Neural progenitor cell (in vitro differentiated cells): ENCODE data around the gene CD160. TPM values are rescaled to one million over a fixed set of nuclear protein-coding genes. Genes with fewer than 3 reads are reported as not detected.

Source experiments
- DNase-seq: peaks from one replicate; pipeline ENCODE4 v3.0.0-alpha.2; 2016; ENCODE audit warnings: low spot score
- H2AFZ ChIP-seq: fragments of 200-600 bp; sonication (generic); replicated peaks from 2 replicates; pipeline ENCODE4 v1.6.1; 2016; ENCODE audit warnings: antibody characterized with exemption
- H3F3A ChIP-seq: fragments of 200-600 bp; sonication (generic); 2 replicates; pipeline ENCODE4 v1.6.1; 2016; ENCODE audit warnings: antibody characterized with exemption, low read depth
- H3K27ac ChIP-seq: fragments of 200-600 bp; sonication (generic); 2 replicates; pipeline ENCODE4 v1.5.1; 2016; ENCODE audit warnings: mild to moderate bottlenecking
- H3K27me3 ChIP-seq: fragments of 200-600 bp; sonication (generic); 2 replicates; pipeline ENCODE4 v1.6.1; 2016; ENCODE audit warnings: mild to moderate bottlenecking, moderate library complexity
- H3K36me3 ChIP-seq: fragments of 200-600 bp; sonication (generic); 2 replicates; pipeline ENCODE4 v1.5.1; 2016
- H3K4me1 ChIP-seq: fragments of 200-600 bp; sonication (generic); 2 replicates; pipeline ENCODE4 v1.6.1; 2016; ENCODE audit warnings: mixed run types
- H3K4me2 ChIP-seq: fragments of 200-600 bp; sonication (generic); 2 replicates; pipeline ENCODE4 v1.6.1; 2016
- H3K4me3 ChIP-seq: fragments of 200-600 bp; sonication (generic); 2 replicates; pipeline ENCODE4 v1.5.1; 2016
- H3K79me2 ChIP-seq: fragments of 200-600 bp; sonication (generic); 2 replicates; pipeline ENCODE4 v1.6.1; 2016; ENCODE audit warnings: low read depth
- H3K9ac ChIP-seq: fragments of 200-600 bp; sonication (generic); 2 replicates; pipeline ENCODE4 v1.6.1; 2016
- H3K9me3 ChIP-seq: fragments of 200-600 bp; sonication (generic); 2 replicates; pipeline ENCODE4 v1.5.1; 2016; ENCODE audit warnings: low read depth
- H4K20me1 ChIP-seq: fragments of 200-600 bp; sonication (generic); 2 replicates; pipeline ENCODE4 v1.6.1; 2016; ENCODE audit warnings: low read depth
- H3K27ac Mint-ChIP-seq: 3 replicates; pipeline ENCODE4 v1.8.0; 2021; ENCODE audit warnings: mixed read lengths
- H3K27me3 Mint-ChIP-seq: 2 replicates; pipeline ENCODE4 v1.8.0; 2022; ENCODE audit warnings: low read depth, mild to moderate bottlenecking, inconsistent platforms, moderate library complexity, mixed read lengths; ENCODE audit not compliant: insufficient read depth
- H3K36me3 Mint-ChIP-seq: 3 replicates; pipeline ENCODE4 v1.8.0; 2021; ENCODE audit warnings: mixed read lengths
- H3K4me1 Mint-ChIP-seq: 3 replicates; pipeline ENCODE4 v1.8.0; 2021; ENCODE audit warnings: mixed read lengths
- H3K4me3 Mint-ChIP-seq: 3 replicates; pipeline ENCODE4 v1.8.0; 2021; ENCODE audit warnings: mild to moderate bottlenecking, moderate library complexity, mixed read lengths
- H3K9me3 Mint-ChIP-seq: 3 replicates; pipeline ENCODE4 v1.8.0; 2020; ENCODE audit warnings: mixed read lengths
- CTCF ChIP-seq: fragments of 200-600 bp; sonication (generic); IDR thresholded peaks from 2 replicates; pipeline ENCODE4 v1.5.1; 2017; ENCODE audit warnings: antibody characterized with exemption, mild to moderate bottlenecking
- EZH2 ChIP-seq: fragments of 200-600 bp; sonication (generic); IDR thresholded peaks from 2 replicates; pipeline ENCODE4 v1.6.1; 2017; ENCODE audit warnings: antibody characterized with exemption, mild to moderate bottlenecking, moderate library complexity
- EZH2phosphoT487 ChIP-seq: fragments of 200-600 bp; sonication (generic); IDR thresholded peaks from 2 replicates; pipeline ENCODE4 v1.6.1; 2017; ENCODE audit warnings: antibody characterized with exemption
- total RNA-seq: library from RNA; depleted of rRNA; stranded (reverse); fragments of >200 nt; gene quantifications from 2 replicates; pipeline ENCODE4 v1.2.3, GENCODE V29; 2015; ENCODE audit warnings: low replicate concordance

The CD160 gene
- total RNA-seq, 1 donor from 2014 or later = not detected

DNA sequence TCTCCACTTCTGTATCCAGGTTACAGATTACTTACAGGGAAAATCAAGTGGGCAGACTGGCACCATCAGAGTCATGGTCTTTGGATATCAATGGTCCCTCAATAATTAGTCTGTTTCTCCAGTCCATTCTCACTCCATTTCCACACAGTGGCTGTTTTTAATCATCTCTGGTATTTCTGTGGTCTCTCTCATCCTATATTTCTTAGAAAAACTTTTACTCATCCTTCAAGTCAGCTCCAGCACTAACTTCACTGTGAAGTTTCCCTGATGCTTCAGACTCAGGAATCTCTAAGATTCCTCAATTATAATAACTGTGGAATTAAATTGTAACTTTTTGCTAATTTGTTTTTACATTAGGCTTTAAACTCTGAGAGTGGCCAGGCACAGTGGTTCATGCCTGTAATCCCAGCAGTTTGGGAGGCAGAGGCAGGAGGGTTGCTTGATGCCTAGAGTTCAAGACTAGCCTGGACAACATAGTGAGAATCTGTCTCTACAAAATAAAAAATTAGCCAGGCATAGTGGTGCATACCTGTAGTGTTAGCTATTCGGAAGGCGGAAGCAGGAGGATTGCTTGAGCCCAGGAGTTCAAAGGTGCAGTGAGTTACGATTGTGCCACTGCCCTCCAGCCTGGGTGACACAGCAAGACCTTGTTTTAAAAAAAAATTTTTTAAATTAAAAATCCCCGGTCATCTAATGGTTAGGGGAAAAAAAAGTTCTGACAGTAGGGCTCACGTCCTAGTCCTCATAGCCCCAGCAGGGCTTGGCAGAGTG is 10.6 kb downstream of the CD160 start:
- no peaks in the 10 kb centered on the region for H4K20me1 ChIP-seq
- no peak overlapping the region for H2AFZ ChIP-seq
- H3K9me3 Mint-ChIP-seq = no peaks in the 10 kb centered on the region
- H3F3A ChIP-seq = no peaks in the 10 kb centered on the region
- H3K27me3 Mint-ChIP-seq = peaks cover 4% of the 10 kb centered on the region
- H3K27me3 ChIP-seq = no peaks in the 10 kb centered on the region
- no peaks in the 10 kb centered on the region for H3K4me1 ChIP-seq
- H3K36me3 Mint-ChIP-seq = no peaks in the 10 kb centered on the region
- no peak overlapping the region for H3K4me3 ChIP-seq
- H3K4me2 ChIP-seq = no peak overlapping the region
- no peaks in the 10 kb centered on the region for H3K9me3 ChIP-seq
- no peak overlapping the region for H3K9ac ChIP-seq
- H3K27ac Mint-ChIP-seq = no peak overlapping the region
- H3K79me2 ChIP-seq = no peaks in the 10 kb centered on the region
- H3K4me3 Mint-ChIP-seq = no peak overlapping the region
- H3K27ac ChIP-seq = no peak overlapping the region
- H3K4me1 Mint-ChIP-seq = no peaks in the 10 kb centered on the region
- no peaks in the 10 kb centered on the region for H3K36me3 ChIP-seq
- DNase-seq = no peak
- TF ChIP-seq EZH2phosphoT487 (no peak), EZH2 (no peak), CTCF (no peak)

DNA sequence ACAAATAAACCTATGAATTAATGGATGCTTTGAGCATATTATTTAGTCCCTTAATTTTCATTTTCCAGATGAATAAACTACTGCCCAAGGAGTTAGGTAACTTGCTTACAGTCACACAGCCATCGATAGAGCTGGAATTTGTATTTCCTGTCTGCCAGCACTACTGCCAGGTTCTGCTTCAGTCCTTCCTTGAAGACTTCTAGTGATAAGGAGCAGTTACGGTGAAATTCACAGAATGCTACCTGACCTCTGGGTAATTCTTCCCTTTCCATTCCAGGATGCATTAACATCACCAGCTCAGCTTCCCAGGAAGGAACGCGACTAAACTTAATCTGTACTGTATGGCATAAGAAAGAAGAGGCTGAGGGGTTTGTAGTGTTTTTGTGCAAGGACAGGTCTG is 11.2 kb downstream of the CD160 start:
- no peak overlapping the region for H2AFZ ChIP-seq
- Mint-ChIP-seq H3K36me3 (no peaks in the 10 kb centered on the region), H3K27me3 (peaks cover 4% of the 10 kb centered on the region), H3K4me3 (no peak overlapping the region), H3K27ac (no peak overlapping the region), H3K4me1 (no peaks in the 10 kb centered on the region), H3K9me3 (no peaks in the 10 kb centered on the region)
- H3K4me1 ChIP-seq = no peaks in the 10 kb centered on the region
- no peaks in the 10 kb centered on the region for H4K20me1 ChIP-seq
- H3K27me3 ChIP-seq = no peaks in the 10 kb centered on the region
- no peak overlapping the region for H3K27ac ChIP-seq
- no peak overlapping the region for H3K9ac ChIP-seq
- no peaks in the 10 kb centered on the region for H3K9me3 ChIP-seq
- H3K4me2 ChIP-seq = no peak overlapping the region
- H3K36me3 ChIP-seq = no peaks in the 10 kb centered on the region
- no peak for TF ChIP-seq EZH2phosphoT487
- TF ChIP-seq EZH2 = no peak
- no peak for TF ChIP-seq CTCF
- no peaks in the 10 kb centered on the region for H3F3A ChIP-seq
- no peak overlapping the region for H3K4me3 ChIP-seq
- no peak for DNase-seq
- H3K79me2 ChIP-seq = no peaks in the 10 kb centered on the region

DNA sequence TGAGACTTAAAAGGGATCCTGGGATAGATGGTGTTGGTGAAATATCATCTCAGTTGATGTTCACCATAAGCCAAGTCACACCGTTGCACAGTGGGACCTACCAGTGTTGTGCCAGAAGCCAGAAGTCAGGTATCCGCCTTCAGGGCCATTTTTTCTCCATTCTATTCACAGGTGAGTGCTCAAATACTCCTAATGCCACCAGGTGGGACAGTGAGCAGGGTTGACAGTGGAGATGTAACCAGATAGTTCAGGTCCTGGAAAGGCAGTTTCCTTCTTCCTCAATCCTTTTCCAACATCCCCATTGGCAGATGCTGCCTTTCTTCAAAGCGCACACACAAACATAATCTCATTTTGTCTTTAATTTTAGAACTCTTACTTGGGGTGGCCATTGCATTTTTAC is 11.6 kb downstream of the CD160 start:
- H4K20me1 ChIP-seq = no peaks in the 10 kb centered on the region
- no peaks in the 10 kb centered on the region for H3K27me3 ChIP-seq
- H3K36me3 ChIP-seq = no peaks in the 10 kb centered on the region
- no peak for DNase-seq
- no peaks in the 10 kb centered on the region for H3K36me3 Mint-ChIP-seq
- no peak overlapping the region for H3K9ac ChIP-seq
- no peak overlapping the region for H3K4me3 ChIP-seq
- TF ChIP-seq EZH2phosphoT487 (no peak), CTCF (no peak), EZH2 (no peak)
- no peaks in the 10 kb centered on the region for H3K79me2 ChIP-seq
- no peaks in the 10 kb centered on the region for H3K9me3 Mint-ChIP-seq
- no peak overlapping the region for H3K4me3 Mint-ChIP-seq
- no peaks in the 10 kb centered on the region for H3K9me3 ChIP-seq
- H2AFZ ChIP-seq = no peak overlapping the region
- H3K27ac ChIP-seq = no peak overlapping the region
- no peaks in the 10 kb centered on the region for H3K4me1 Mint-ChIP-seq
- peaks cover 4% of the 10 kb centered on the region for H3K27me3 Mint-ChIP-seq
- no peaks in the 10 kb centered on the region for H3F3A ChIP-seq
- H3K27ac Mint-ChIP-seq = no peak overlapping the region
- no peaks in the 10 kb centered on the region for H3K4me1 ChIP-seq
- no peak overlapping the region for H3K4me2 ChIP-seq
